ENCODE data around the gene NKD2. TPM values are rescaled to one million over a fixed set of nuclear protein-coding genes. Genes with fewer than 3 reads are reported as not detected.

Gene NKD2
- polyA plus RNA-seq, 2 of the 4 experiments (the other 2 are of a cell fraction), result 1.2 to 4.2 TPM

GRCh38 chr5:1077491-1078020 is 69.0 kb downstream of the NKD2 start:
- CTCF ChIA-PET, result interaction anchor here (0.7 to 1.8 kb wide), 2 partner anchors 90 to 95 kb away, joined by 3 to 5 read pairs; no protein-coding TSS in a partner anchor
- ATAC-seq, result no peak
- WGBS (ENCODE audit: missing lambda C conversion rate), result 94% methylated on average over 27 of the region's 27 CpGs

More at GRCh38 chr5:1077491-1078020, 69.0 kb downstream of the NKD2 start:
- FAIRE-seq (no peak), DNase-seq (ENCODE audit: low read depth in 1 of 2, low spot score in 1 of 2) (no peak)
- Histone ChIP-seq H3K4me3 (no peak overlapping the region), H3K9me3 (no peaks in the 10 kb centered on the region), H3K4me2 (no peak overlapping the region), H3K27ac (no peak overlapping the region), H3K4me1 (no peaks in the 10 kb centered on the region)
- POLR2A ChIA-PET, result no interaction called here
- no peak for TF ChIP-seq ZSCAN20 (CRISPR knock-in tag; IDR thresholded peaks at IDR 0.05)
- TF ChIP-seq BHLHE40 (IDR thresholded peaks at IDR 0.05; ENCODE audit: low read depth, low read length), result no peak
- no peak for TF ChIP-seq PBX3 (IDR thresholded peaks at IDR 0.05)
- no peak for TF ChIP-seq HMGXB4 (CRISPR knock-in tag; IDR thresholded peaks at IDR 0.05; ENCODE audit: borderline replicate concordance)
- TF ChIP-seq EHMT2 (IDR thresholded peaks at IDR 0.05; ENCODE audit: low read depth), result no peak
- no peak for TF ChIP-seq POLR2A (IDR thresholded peaks at IDR 0.05; ENCODE audit: low read length)
- TF ChIP-seq ATOH8 (CRISPR knock-in tag; IDR thresholded peaks at IDR 0.05; ENCODE audit: low read depth), result no peak
- TF ChIP-seq SREBF2 (IDR thresholded peaks at IDR 0.05), result no peak
- TF ChIP-seq HEYL (CRISPR knock-in tag; IDR thresholded peaks at IDR 0.05), result no peak
- TF ChIP-seq FOSL2 (IDR thresholded peaks at IDR 0.05), result no peak
- no peak for TF ChIP-seq FOSL2 (CRISPR knock-in tag; IDR thresholded peaks at IDR 0.05)
- no peak for TF ChIP-seq TFCP2L1 (CRISPR knock-in tag; IDR thresholded peaks at IDR 0.05)
- TF ChIP-seq ESRRA (IDR thresholded peaks at IDR 0.05; ENCODE audit: borderline replicate concordance, low read length), result no peak
- no peak for TF ChIP-seq GATA3 (IDR thresholded peaks at IDR 0.05; ENCODE audit: borderline replicate concordance)
- TF ChIP-seq MYC (IDR thresholded peaks at IDR 0.05; ENCODE audit: borderline replicate concordance, low read length), result no peak
- no peak for TF ChIP-seq CTCF (IDR thresholded peaks at IDR 0.05)
- no peak for TF ChIP-seq USF2 (IDR thresholded peaks at IDR 0.05)

All from A549 (cell line).